ENCODE measurements around the gene TUBB4B.

TUBB4B gene

GRCh38 chr9:137293094-137293481, 52.0 kb downstream of the TUBB4B start:
- Mint-ChIP-seq H3K4me1 (ENCODE audit: low read depth) (peaks cover 13% of the 10 kb centered on the region), H3K27me3 (peaks cover 30% of the 10 kb centered on the region), H3K4me3 (no peak overlapping the region), H3K36me3 (ENCODE audit: low read depth) (no peaks in the 10 kb centered on the region), H3K27ac (no peak overlapping the region), H3K9me3 (no peaks in the 10 kb centered on the region)

All from stimulated activated naive CD8-positive, alpha-beta T cell treated with anti-CD3 and anti-CD28 coated beads, Interleukin-15, Interleukin-2, amounts not matched to agents 100 ng/mL and 50 ng/mL, for 24 hours (primary cell).